NB4 (cell line): ENCODE data around the gene NIT1.

Experiments used
- DNase-seq: peaks from one replicate; pipeline ENCODE4 v3.0.0; 2010; ENCODE audit warnings: low read depth
- H3K4me3 ChIP-seq: one replicate; pipeline ENCODE4 v1.5.1; 2011; ENCODE audit warnings: mild to moderate bottlenecking, low read depth, low read length, moderate library complexity
- CTCF ChIP-seq: IDR thresholded peaks from one replicate; pipeline ENCODE4 v1.5.1; 2012; ENCODE audit warnings: low read depth, low read length
- MAX ChIP-seq: IDR thresholded peaks from 2 replicates; pipeline ENCODE4 v1.6.1; 2011; ENCODE audit warnings: low read depth, low read length
- MYC ChIP-seq: IDR thresholded peaks from 2 replicates; pipeline ENCODE4 v1.6.1; 2011; ENCODE audit warnings: low read depth, low read length
- POLR2A ChIP-seq: IDR thresholded peaks from 2 replicates; pipeline ENCODE4 v1.6.1; 2011; ENCODE audit warnings: mild to moderate bottlenecking; ENCODE audit not compliant: insufficient read length; ENCODE audit errors: extremely low read depth

NIT1 gene

GRCh38 chr1:161071886-161072371 is 46.0 kb upstream of the NIT1 start:
- TF ChIP-seq CTCF (peak; percentile 67), MYC (no peak), MAX (no peak)
- DNase-seq = peak; percentile 73
- no peak overlapping the region for H3K4me3 ChIP-seq

- H3K4me3 ChIP-seq = no peak overlapping the region
- TF ChIP-seq MYC (no peak), CTCF (no peak), POLR2A (no peak), MAX (no peak)
- no peak for DNase-seq
These were observed 45.0 kb upstream of the NIT1 start for GRCh38 chr1:161072751-161073449.

GRCh38 chr1:161073474-161074121 is 44.3 kb upstream of the NIT1 start:
- H3K4me3 ChIP-seq = no peak overlapping the region
- DNase-seq = no peak

GRCh38 chr1:161074676-161075368 is 43.1 kb upstream of the NIT1 start:
- no peak for DNase-seq
- no peak overlapping the region for H3K4me3 ChIP-seq
- TF ChIP-seq POLR2A = no peak
- TF ChIP-seq CTCF = no peak
- no peak for TF ChIP-seq MYC
- no peak for TF ChIP-seq MAX

More at GRCh38 chr1:161073474-161074121, 44.3 kb upstream of the NIT1 start:
- TF ChIP-seq CTCF (no peak), MYC (0 out of 2 replicates have a peak, but pooled peaks have one; percentile 20), MAX (peak; percentile 71), POLR2A (no peak)

GRCh38 chr1:161076410-161076809 is 41.5 kb upstream of the NIT1 start:
- no peak overlapping the region for H3K4me3 ChIP-seq
- DNase-seq = no peak
- TF ChIP-seq CTCF = no peak
- no peak for TF ChIP-seq MYC
- no peak for TF ChIP-seq POLR2A
- no peak for TF ChIP-seq MAX
